Sigmoid colon (tissue), 4 donors: ENCODE results near the gene CELSR2.

Source experiments
- CTCF ChIP-seq, 4 experiments: fragments of 450-650 bp in 3 of 4; fragments of 200-600 bp in 1 of 4; IDR thresholded peaks; one replicate each; pipeline ENCODE4 v1.5.1; 2016 to 2019; ENCODE audit warnings: antibody characterized with exemption in 4 of 4, mild to moderate bottlenecking in 3 of 4, moderate library complexity in 2 of 4
- POLR2A ChIP-seq, 2 donors: fragments of 450-650 bp; IDR thresholded peaks; one replicate each; pipeline ENCODE4 v1.6.1; 2016; ENCODE audit warnings: antibody characterized with exemption in 2 of 2, mild to moderate bottlenecking in 2 of 2, moderate library complexity in 2 of 2
- POLR2AphosphoS5 ChIP-seq, 4 donors: sonication (generic); formaldehyde crosslinking; IDR thresholded peaks; one replicate each; pipeline ENCODE4 v1.6.1; 2017; ENCODE audit warnings: antibody characterized with exemption in 4 of 4

GRCh38 chr1:109255678-109256077 lies 6.3 kb downstream of the CELSR2 start:
- TF ChIP-seq CTCF (IDR thresholded peaks at IDR 0.05) (no peak), POLR2A (IDR thresholded peaks at IDR 0.05) (no peak), POLR2AphosphoS5 (IDR thresholded peaks at IDR 0.05) (no peak)
